ENCODE results near the gene PRAMEF18.
"Not testable (repeated sequence)": the region's sequence is repeated elsewhere in the genome, so short reads cannot be mapped to it uniquely, and the experiment has no call there.

- TF ChIP-seq CTCF (IDR thresholded peaks at IDR 0.05); POLR2AphosphoS5 (IDR thresholded peaks at IDR 0.05; ENCODE audit: insufficient read depth in 1 of 2, low read depth in 1 of 2); POLR2A (IDR thresholded peaks at IDR 0.05): not testable (repeated sequence)
Observed at GRCh38 chr1:13225675-13226204, at the start of gene PRAMEF18.
